ENCODE data around the gene EIF2B2.

- TF ChIP-seq, protein P1, sequence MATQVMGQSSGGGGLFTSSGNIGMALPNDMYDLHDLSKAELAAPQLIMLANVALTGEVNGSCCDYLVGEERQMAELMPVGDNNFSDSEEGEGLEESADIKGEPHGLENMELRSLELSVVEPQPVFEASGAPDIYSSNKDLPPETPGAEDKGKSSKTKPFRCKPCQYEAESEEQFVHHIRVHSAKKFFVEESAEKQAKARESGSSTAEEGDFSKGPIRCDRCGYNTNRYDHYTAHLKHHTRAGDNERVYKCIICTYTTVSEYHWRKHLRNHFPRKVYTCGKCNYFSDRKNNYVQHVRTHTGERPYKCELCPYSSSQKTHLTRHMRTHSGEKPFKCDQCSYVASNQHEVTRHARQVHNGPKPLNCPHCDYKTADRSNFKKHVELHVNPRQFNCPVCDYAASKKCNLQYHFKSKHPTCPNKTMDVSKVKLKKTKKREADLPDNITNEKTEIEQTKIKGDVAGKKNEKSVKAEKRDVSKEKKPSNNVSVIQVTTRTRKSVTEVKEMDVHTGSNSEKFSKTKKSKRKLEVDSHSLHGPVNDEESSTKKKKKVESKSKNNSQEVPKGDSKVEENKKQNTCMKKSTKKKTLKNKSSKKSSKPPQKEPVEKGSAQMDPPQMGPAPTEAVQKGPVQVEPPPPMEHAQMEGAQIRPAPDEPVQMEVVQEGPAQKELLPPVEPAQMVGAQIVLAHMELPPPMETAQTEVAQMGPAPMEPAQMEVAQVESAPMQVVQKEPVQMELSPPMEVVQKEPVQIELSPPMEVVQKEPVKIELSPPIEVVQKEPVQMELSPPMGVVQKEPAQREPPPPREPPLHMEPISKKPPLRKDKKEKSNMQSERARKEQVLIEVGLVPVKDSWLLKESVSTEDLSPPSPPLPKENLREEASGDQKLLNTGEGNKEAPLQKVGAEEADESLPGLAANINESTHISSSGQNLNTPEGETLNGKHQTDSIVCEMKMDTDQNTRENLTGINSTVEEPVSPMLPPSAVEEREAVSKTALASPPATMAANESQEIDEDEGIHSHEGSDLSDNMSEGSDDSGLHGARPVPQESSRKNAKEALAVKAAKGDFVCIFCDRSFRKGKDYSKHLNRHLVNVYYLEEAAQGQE (IDR thresholded peaks at IDR 0.05; ENCODE audit: low read depth, low read length): no peak
- TF ChIP-seq CTCF (IDR thresholded peaks at IDR 0.05): no peak
Measured at GRCh38 chr14:75025876-75026275, 23.2 kb downstream of the EIF2B2 start.

All from SK-N-SH (cell line).